ENCODE measurements around the gene KLC1. TPM values are rescaled to one million over a fixed set of nuclear protein-coding genes. Genes with fewer than 3 reads are reported as not detected.

KLC1 gene
- total RNA-seq, 2 experiments from 2014 or later: 94.8 to 101 TPM

Other genes with a start within 250 kb of the KLC1 start
- 10 to 100 TPM; 62.2 to 64.7 TPM for gene MARK3, start 243.8 kb upstream of the KLC1 start, total RNA-seq
- 1 to 10 TPM; 3.8 to 4.9 TPM for gene CKB, start 106.4 kb upstream of the KLC1 start, total RNA-seq
- gene TRMT61A, start 100.0 kb upstream of the KLC1 start, total RNA-seq: 1 to 10 TPM; 6.6 to 6.7 TPM
- gene BAG5, start 66.6 kb upstream of the KLC1 start, total RNA-seq: 10 to 100 TPM; 15.5 to 16.6 TPM
- 10 to 100 TPM; 36.8 to 48.4 TPM for gene COA8, start 66.3 kb upstream of the KLC1 start, total RNA-seq
- 10 to 100 TPM; 49.0 to 50.4 TPM for gene XRCC3, start 86.2 kb downstream of the KLC1 start, total RNA-seq
- 10 to 100 TPM in 1 of 2 experiments, 1 to 10 TPM in 1; 9.1 to 10.4 TPM for gene ZFYVE21, start 86.6 kb downstream of the KLC1 start, total RNA-seq
- gene PPP1R13B, start 218.4 kb downstream of the KLC1 start, total RNA-seq: 1 to 10 TPM; 8.0 to 8.6 TPM

Measured in activated naive CD4-positive, alpha-beta T cell treated with anti-CD3 and anti-CD28 coated beads for 36 hours (primary cell).